Measurements from ENCODE around the gene DLX5. TPM values are rescaled to one million over a fixed set of nuclear protein-coding genes. Genes with fewer than 3 reads are reported as not detected.

Gene DLX5
- total RNA-seq, 1 donor from 2014 or later: not detected

- H3K4me3 ChIP-seq (ENCODE audit: low read depth, low read length): no peak overlapping the region
- peaks cover 89% of the 10 kb centered on the region for H3K27me3 ChIP-seq (ENCODE audit: control insufficient read depth, insufficient read depth, low read length)
- TF ChIP-seq CTCF (IDR thresholded peaks at IDR 0.05; ENCODE audit: insufficient read depth, low read length, poor library complexity, severe bottlenecking): no peak
These were observed 10.4 kb downstream of the DLX5 start for GRCh38 chr7:97014145-97014750.

GRCh38 chr7:97013845-97014134 is 10.8 kb downstream of the DLX5 start:
- Histone ChIP-seq H3K36me3 (ENCODE audit: control insufficient read depth, insufficient read depth, low read length) (no peaks in the 10 kb centered on the region), H3K27me3 (ENCODE audit: control insufficient read depth, insufficient read depth, low read length) (peaks cover 88% of the 10 kb centered on the region), H3K4me3 (ENCODE audit: low read depth, low read length) (no peak overlapping the region)
- TF ChIP-seq CTCF (IDR thresholded peaks at IDR 0.05; ENCODE audit: insufficient read depth, low read length, poor library complexity, severe bottlenecking): no peak
- DNase-seq (ENCODE audit: low read depth): no peak

More at GRCh38 chr7:97014145-97014750, 10.4 kb downstream of the DLX5 start:
- no peak for DNase-seq (ENCODE audit: low read depth)
- no peaks in the 10 kb centered on the region for H3K36me3 ChIP-seq (ENCODE audit: control insufficient read depth, insufficient read depth, low read length)

- Histone ChIP-seq H3K27me3 (ENCODE audit: control insufficient read depth, insufficient read depth, low read length) (peaks cover 89% of the 10 kb centered on the region), H3K36me3 (ENCODE audit: control insufficient read depth, insufficient read depth, low read length) (no peaks in the 10 kb centered on the region), H3K4me3 (ENCODE audit: low read depth, low read length) (no peak overlapping the region)
- TF ChIP-seq CTCF (IDR thresholded peaks at IDR 0.05; ENCODE audit: insufficient read depth, low read length, poor library complexity, severe bottlenecking): no peak
- no peak for DNase-seq (ENCODE audit: low read depth)
These were observed 11.3 kb downstream of the DLX5 start for GRCh38 chr7:97013134-97013844.

- Histone ChIP-seq H3K36me3 (ENCODE audit: control insufficient read depth, insufficient read depth, low read length) (no peaks in the 10 kb centered on the region), H3K27me3 (ENCODE audit: control insufficient read depth, insufficient read depth, low read length) (peaks cover 89% of the 10 kb centered on the region), H3K4me3 (ENCODE audit: low read depth, low read length) (no peak overlapping the region)
- DNase-seq (ENCODE audit: low read depth): no peak
- no peak for TF ChIP-seq CTCF (IDR thresholded peaks at IDR 0.05; ENCODE audit: insufficient read depth, low read length, poor library complexity, severe bottlenecking)
These were observed 12.1 kb downstream of the DLX5 start for GRCh38 chr7:97012365-97013133.

- DNase-seq (ENCODE audit: low read depth): no peak
- H3K27me3 ChIP-seq (ENCODE audit: control insufficient read depth, insufficient read depth, low read length): peaks cover 89% of the 10 kb centered on the region
- H3K36me3 ChIP-seq (ENCODE audit: control insufficient read depth, insufficient read depth, low read length): no peaks in the 10 kb centered on the region
- no peak for TF ChIP-seq CTCF (IDR thresholded peaks at IDR 0.05; ENCODE audit: insufficient read depth, low read length, poor library complexity, severe bottlenecking)
- no peak overlapping the region for H3K4me3 ChIP-seq (ENCODE audit: low read depth, low read length)
These were observed 12.9 kb downstream of the DLX5 start for GRCh38 chr7:97011536-97012364.
